Trophoblast cell (in vitro differentiated cells and primary cell): ENCODE measurements around the gene APPL2.
A peak's percentile ranks its signal among the peaks of the same experiment; 100 is the strongest.
"Not testable (repeated sequence)": the region's sequence is repeated elsewhere in the genome, so short reads cannot be mapped to it uniquely, and the experiment has no call there.

Experiments used
- DNase-seq, 2 donors: peaks; one replicate each; pipeline ENCODE4 v3.0.0-alpha.2; 2016
- H2AFZ ChIP-seq: 2 replicates; pipeline ENCODE4 v1.6.1; 2013; ENCODE audit warnings: low read length, moderate library complexity, mild to moderate bottlenecking; ENCODE audit not compliant: insufficient read depth, poor library complexity
- H2AK5ac ChIP-seq: 2 replicates; pipeline ENCODE4 v1.6.1; 2013; ENCODE audit warnings: mild to moderate bottlenecking, low read length
- H2BK120ac ChIP-seq: 2 replicates; pipeline ENCODE4 v1.6.1; 2013; ENCODE audit warnings: low read length, mild to moderate bottlenecking, moderate library complexity; ENCODE audit not compliant: insufficient read depth, poor library complexity
- H2BK12ac ChIP-seq: 2 replicates; pipeline ENCODE4 v1.6.1; 2013; ENCODE audit warnings: mild to moderate bottlenecking, low read length, moderate library complexity
- H2BK5ac ChIP-seq: 2 replicates; pipeline ENCODE4 v1.6.1; 2013; ENCODE audit warnings: low read length, low read depth, moderate library complexity, mild to moderate bottlenecking; ENCODE audit not compliant: poor library complexity
- H3K14ac ChIP-seq: 2 replicates; pipeline ENCODE4 v1.6.1; 2013; ENCODE audit warnings: mild to moderate bottlenecking, low read length
- H3K18ac ChIP-seq: 2 replicates; pipeline ENCODE4 v1.6.1; 2013; ENCODE audit warnings: mild to moderate bottlenecking, low read length
- H3K23ac ChIP-seq: 2 replicates; pipeline ENCODE4 v1.6.1; 2013; ENCODE audit warnings: low read length
- H3K27ac ChIP-seq: 2 replicates; pipeline ENCODE4 v1.5.1; 2013; ENCODE audit warnings: low read depth, mild to moderate bottlenecking, inconsistent platforms, low read length, moderate library complexity
- H3K27me3 ChIP-seq: 2 replicates; pipeline ENCODE4 v1.6.1; 2013; ENCODE audit warnings: inconsistent platforms, mild to moderate bottlenecking, low read length, moderate library complexity; ENCODE audit not compliant: insufficient read depth
- H3K36me3 ChIP-seq, 2 experiments: 1 replicate in 1 of 2; 2 replicates in 1 of 2; pipeline ENCODE4 v1.6.1; 2013; ENCODE audit warnings: low read length in 2 of 2, mild to moderate bottlenecking in 2 of 2, moderate library complexity in 1 of 2; ENCODE audit not compliant: insufficient read depth in 2 of 2, control insufficient read depth in 1 of 2
- H3K4ac ChIP-seq: 2 replicates; pipeline ENCODE4 v1.6.1; 2013; ENCODE audit warnings: low read depth, mild to moderate bottlenecking, low read length, moderate library complexity
- H3K4me1 ChIP-seq, 2 experiments: 1 replicate in 1 of 2; 2 replicates in 1 of 2; pipeline ENCODE4 v1.6.1; 2013; ENCODE audit warnings: low read length in 2 of 2, mild to moderate bottlenecking in 2 of 2, moderate library complexity in 1 of 2; ENCODE audit not compliant: insufficient read depth in 2 of 2, control insufficient read depth in 1 of 2
- H3K4me2 ChIP-seq: 2 replicates; pipeline ENCODE4 v1.6.1; 2013; ENCODE audit warnings: inconsistent platforms, mild to moderate bottlenecking, low read length, moderate library complexity
- H3K4me3 ChIP-seq: 2 replicates; pipeline ENCODE4 v1.5.1; 2013; ENCODE audit warnings: mild to moderate bottlenecking, low read depth, low read length, inconsistent platforms
- H3K79me1 ChIP-seq: one replicate; pipeline ENCODE4 v1.6.1; 2013; ENCODE audit warnings: low read length
- H3K79me2 ChIP-seq: 2 replicates; pipeline ENCODE4 v1.6.1; 2013; ENCODE audit warnings: low read length, mild to moderate bottlenecking; ENCODE audit not compliant: control insufficient read depth, insufficient read depth, poor library complexity
- H3K9ac ChIP-seq: 2 replicates; pipeline ENCODE4 v1.6.1; 2013; ENCODE audit warnings: mild to moderate bottlenecking, low read length
- H3K9me3 ChIP-seq: 2 replicates; pipeline ENCODE4 v1.6.1; 2013; ENCODE audit warnings: low read depth, mild to moderate bottlenecking, control low read depth, inconsistent platforms, low read length; ENCODE audit not compliant: insufficient read depth
- H4K12ac ChIP-seq: 2 replicates; pipeline ENCODE4 v1.6.1; 2013; ENCODE audit warnings: low read depth, mild to moderate bottlenecking, low read length, moderate library complexity
- H4K8ac ChIP-seq: 2 replicates; pipeline ENCODE4 v1.6.1; 2013; ENCODE audit warnings: low read depth, mild to moderate bottlenecking, low read length, moderate library complexity
- H4K91ac ChIP-seq: one replicate; pipeline ENCODE4 v1.6.1; 2013; ENCODE audit warnings: low read depth, mild to moderate bottlenecking, low read length, moderate library complexity
- WGBS: extraction: QIAGEN DNeasy Blood & Tissue Kit; methylation state at CpG from one replicate; pipeline ENCODE4 v1.1.7; 2013; ENCODE audit warnings: missing lambda C conversion rate; ENCODE audit not compliant: insufficient read length, insufficient coverage; ENCODE audit errors: extremely low coverage; 5-methylcytosine and 5-hydroxymethylcytosine counted together

APPL2 gene

GRCh38 chr12:105190530-105190929, 45.4 kb downstream of the APPL2 start:
- no peak overlapping the region for H2BK12ac ChIP-seq
- H3K9ac ChIP-seq = no peak overlapping the region
- no peak overlapping the region for H2BK5ac ChIP-seq
- no peak overlapping the region for H3K4me2 ChIP-seq
- no peak overlapping the region for H3K27ac ChIP-seq
- 100% methylated on average over 1 of the region's 6 CpGs for WGBS
- no peaks in the 10 kb centered on the region for H3K4me1 ChIP-seq
- H3K18ac ChIP-seq = no peak overlapping the region
- H3K4me3 ChIP-seq = no peak overlapping the region
- H3K79me1 ChIP-seq = no peaks in the 10 kb centered on the region
- no peak overlapping the region for H2BK120ac ChIP-seq
- H4K91ac ChIP-seq = no peak overlapping the region
- H3K23ac ChIP-seq = no peak overlapping the region
- no peaks in the 10 kb centered on the region for H3K27me3 ChIP-seq
- H3K79me2 ChIP-seq = no peaks in the 10 kb centered on the region
- H3K4ac ChIP-seq = no peak overlapping the region
- no peak overlapping the region for H4K12ac ChIP-seq
- no peak overlapping the region for H4K8ac ChIP-seq
- peaks cover 0 to 32% of the 10 kb centered on the region in 2 experiments for H3K36me3 ChIP-seq
- no peak for DNase-seq
- no peak overlapping the region for H3K14ac ChIP-seq
- H2AFZ ChIP-seq = no peak overlapping the region
- no peak overlapping the region for H2AK5ac ChIP-seq
- peaks cover 1% of the 10 kb centered on the region for H3K9me3 ChIP-seq

- Histone ChIP-seq H4K8ac (no peak overlapping the region), H2AFZ (no peak overlapping the region), H3K27me3 (no peaks in the 10 kb centered on the region), H3K36me3 (peaks cover 12 to 39% of the 10 kb centered on the region in 2 experiments), H3K4me2 (no peak overlapping the region), H3K9me3 (no peaks in the 10 kb centered on the region), H3K79me1 (no peaks in the 10 kb centered on the region), H4K91ac (no peak overlapping the region), H3K4me3 (no peak overlapping the region), H3K4me1 (peaks cover 0 to 2% of the 10 kb centered on the region in 2 experiments), H2BK5ac (no peak overlapping the region), H3K23ac (no peak overlapping the region), H2AK5ac (no peak overlapping the region), H3K14ac (no peak overlapping the region), H3K4ac (no peak overlapping the region), H4K12ac (no peak overlapping the region), H3K79me2 (no peaks in the 10 kb centered on the region), H2BK12ac (no peak overlapping the region), H3K9ac (no peak overlapping the region), H2BK120ac (no peak overlapping the region), H3K18ac (no peak overlapping the region), H3K27ac (no peak overlapping the region)
- no peak for DNase-seq
- WGBS = no CpG with 5 or more reads among the region's 6 CpGs
Observed at GRCh38 chr12:105189293-105189692, 46.7 kb downstream of the APPL2 start.

- not testable (repeated sequence) for H3K9ac ChIP-seq, H3K23ac ChIP-seq, H2BK5ac ChIP-seq, H3K27me3 ChIP-seq, H2BK120ac ChIP-seq, H3K18ac ChIP-seq, H4K12ac ChIP-seq, H3K27ac ChIP-seq, H2AK5ac ChIP-seq, H3K4ac ChIP-seq, H3K4me2 ChIP-seq, H4K91ac ChIP-seq, H3K79me2 ChIP-seq, H2BK12ac ChIP-seq, H3K4me1 ChIP-seq, H2AFZ ChIP-seq, H3K79me1 ChIP-seq, H3K4me3 ChIP-seq, H3K9me3 ChIP-seq, H4K8ac ChIP-seq, H3K14ac ChIP-seq
- no CpG with 5 or more reads among the region's 5 CpGs for WGBS
- peaks cover 14 to 21% of the 10 kb centered on the region in 2 experiments for H3K36me3 ChIP-seq
- DNase-seq = peak in 1 of 2 donors; percentile 51
Observed at GRCh38 chr12:105183976-105184375, 52.0 kb downstream of the APPL2 start.

GRCh38 chr12:105183406-105183805, 52.6 kb downstream of the APPL2 start:
- not testable (repeated sequence) for H4K8ac ChIP-seq, H2BK12ac ChIP-seq, H2BK120ac ChIP-seq, H2BK5ac ChIP-seq, H2AFZ ChIP-seq, DNase-seq, H3K4me3 ChIP-seq, H4K91ac ChIP-seq, H3K9ac ChIP-seq, H2AK5ac ChIP-seq, H3K4me2 ChIP-seq, H3K23ac ChIP-seq, H4K12ac ChIP-seq, H3K9me3 ChIP-seq, H3K18ac ChIP-seq, H3K14ac ChIP-seq, H3K27ac ChIP-seq, H3K27me3 ChIP-seq, H3K79me1 ChIP-seq, H3K4me1 ChIP-seq, H3K79me2 ChIP-seq, H3K4ac ChIP-seq
- WGBS = no CpG with 5 or more reads among the region's 4 CpGs
- peaks cover 14 to 18% of the 10 kb centered on the region in 2 experiments for H3K36me3 ChIP-seq
